Right lobe of liver (tissue), 6 donors: ENCODE results near the gene MTUS2. TPM values are rescaled to one million over a fixed set of nuclear protein-coding genes. Genes with fewer than 3 reads are reported as not detected.
A peak's percentile ranks its signal among the peaks of the same experiment; 100 is the strongest.
"Not testable (repeated sequence)": the region's sequence is repeated elsewhere in the genome, so short reads cannot be mapped to it uniquely, and the experiment has no call there.

Experiments
- ATAC-seq, 4 donors: fragments of 200-7000 bp; cut with Tn5 transposase; one replicate each; pipeline ENCODE4 v1.9.1; 2020; ENCODE audit warnings: mild to moderate bottlenecking in 4 of 4, moderate library complexity in 4 of 4
- DNase-seq, 3 donors: peaks; one replicate each; pipeline ENCODE4 v3.0.0-alpha.2; 2020
- H3K27ac ChIP-seq, 3 donors: fragments of 200-600 bp; one replicate each; pipeline ENCODE4 v1.8.0; 2022
- H3K27me3 ChIP-seq, 2 donors: fragments of 200-600 bp; one replicate each; pipeline ENCODE4 v1.8.0; 2022
- H3K36me3 ChIP-seq, 4 donors: fragments of 200-600 bp; sonication (generic) in 1 of 4; one replicate each; pipeline versions ENCODE4 v1.5.1 to v1.8.0; 2017 to 2022; ENCODE audit warnings: control low read depth in 1 of 4
- H3K4me1 ChIP-seq, 4 donors: fragments of 200-600 bp; sonication (generic) in 1 of 4; one replicate each; pipeline versions ENCODE4 v1.5.1 to v1.8.0; 2017 to 2022; ENCODE audit warnings: control low read depth in 1 of 4
- H3K4me3 ChIP-seq, 3 donors: fragments of 200-600 bp; one replicate each; pipeline ENCODE4 v1.8.0; 2022
- H3K9me3 ChIP-seq, 4 donors: fragments of 200-600 bp; sonication (generic) in 1 of 4; one replicate each; pipeline versions ENCODE4 v1.5.1 to v1.8.0; 2017 to 2022; ENCODE audit warnings: control low read depth in 1 of 4
- POLR2A ChIP-seq: fragments of 450-650 bp; IDR thresholded peaks from one replicate; pipeline ENCODE4 v1.6.1; 2017; ENCODE audit warnings: antibody characterized with exemption, mild to moderate bottlenecking
- WGBS: methylation state at CpG from one replicate; pipeline ENCODE4 v1.1.6; 2018; ENCODE audit warnings: low coverage, low lambda C conversion rate; ENCODE audit not compliant: insufficient coverage; ENCODE audit errors: missing lambda C conversion rate; 5-methylcytosine and 5-hydroxymethylcytosine counted together
- intact Hi-C, 2 donors: fragments of 100-400 bp; cut with DNase I; formaldehyde crosslinking; loops; one replicate each; pipeline versions ENCODE4 v1.11.2 to v1.14.1; 2022
- total RNA-seq, 6 experiments: library from RNA; depleted of rRNA in 2 of 6; stranded (reverse); fragments of >200 nt in 2 of 6; fragmentation: NEBNext Ultra II Directional in 3 of 6; extraction: Animal tissue kit (Norgen Biotek cat#: 25700) in 3 of 6; gene quantifications; one replicate each; pipeline versions ENCODE4 v1.1.0 to v1.2.4, GENCODE V29; 2016 to 2023
- TF ChIP-seq, protein P1 (sequence below), 4 donors: fragments of 200-600 bp in 3 of 4; fragments of 450-650 bp in 1 of 4; IDR thresholded peaks; one replicate each; pipeline versions ENCODE4 v1.5.1 to v1.8.0; 2016 to 2022; ENCODE audit warnings: antibody characterized with exemption in 4 of 4, mild to moderate bottlenecking in 2 of 4
- donor health status: DM: no; HTN: yes; CAD: no.
- donor health status: DM: no; HTN: no; CAD: no.
- donor health status: DM: no; HTN: no; CAD: no.
- donor health status: DM: no; HTN: yes; CAD: no.
- donor health status: DM: no; HTN: yes; CAD: no.

The MTUS2 gene
- total RNA-seq, 6 experiments from 2014 or later = 0.15 to 2.2 (median 0.98) TPM

DNA sequence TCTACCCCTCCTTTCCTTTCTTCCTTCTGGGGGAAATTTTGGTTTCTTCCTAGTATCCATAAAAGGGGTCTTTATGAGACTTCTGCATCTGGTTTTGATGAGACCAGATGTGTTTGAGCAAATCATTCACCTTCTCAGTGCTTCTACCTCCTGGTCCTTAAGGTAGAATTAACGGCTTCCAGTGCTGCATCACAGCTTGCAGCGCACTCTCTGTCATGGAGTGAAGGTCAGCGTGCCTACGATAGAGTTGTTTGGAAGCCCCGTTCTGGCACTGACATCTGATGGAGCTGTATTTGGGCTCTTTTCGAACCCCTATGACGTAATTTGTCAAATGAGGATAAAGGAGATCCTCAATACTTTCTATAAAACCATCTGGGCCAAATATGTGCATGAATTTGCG is 164.2 kb downstream of the MTUS2 start:
- Histone ChIP-seq H3K4me1 (peaks cover 0 to 25% (median 5%) of the 10 kb centered on the region in 4 donors), H3K27ac (peak overlapping the region in 2 of 3 donors; percentile 57 to 58), H3K27me3 (no peaks in the 10 kb centered on the region), H3K9me3 (no peaks in the 10 kb centered on the region), H3K36me3 (no peaks in the 10 kb centered on the region), H3K4me3 (peak overlapping the region in 2 of 3 donors; percentile 9 to 27)
- DNase-seq (no peak), ATAC-seq (peak; percentile 38 to 62 (median 56))
- intact Hi-C loops = no loop called here
- WGBS = 33% methylated on average over 8 of the region's 8 CpGs
- TF ChIP-seq, protein P1, sequence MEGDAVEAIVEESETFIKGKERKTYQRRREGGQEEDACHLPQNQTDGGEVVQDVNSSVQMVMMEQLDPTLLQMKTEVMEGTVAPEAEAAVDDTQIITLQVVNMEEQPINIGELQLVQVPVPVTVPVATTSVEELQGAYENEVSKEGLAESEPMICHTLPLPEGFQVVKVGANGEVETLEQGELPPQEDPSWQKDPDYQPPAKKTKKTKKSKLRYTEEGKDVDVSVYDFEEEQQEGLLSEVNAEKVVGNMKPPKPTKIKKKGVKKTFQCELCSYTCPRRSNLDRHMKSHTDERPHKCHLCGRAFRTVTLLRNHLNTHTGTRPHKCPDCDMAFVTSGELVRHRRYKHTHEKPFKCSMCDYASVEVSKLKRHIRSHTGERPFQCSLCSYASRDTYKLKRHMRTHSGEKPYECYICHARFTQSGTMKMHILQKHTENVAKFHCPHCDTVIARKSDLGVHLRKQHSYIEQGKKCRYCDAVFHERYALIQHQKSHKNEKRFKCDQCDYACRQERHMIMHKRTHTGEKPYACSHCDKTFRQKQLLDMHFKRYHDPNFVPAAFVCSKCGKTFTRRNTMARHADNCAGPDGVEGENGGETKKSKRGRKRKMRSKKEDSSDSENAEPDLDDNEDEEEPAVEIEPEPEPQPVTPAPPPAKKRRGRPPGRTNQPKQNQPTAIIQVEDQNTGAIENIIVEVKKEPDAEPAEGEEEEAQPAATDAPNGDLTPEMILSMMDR (IDR thresholded peaks at IDR 0.05) = no peak
- TF ChIP-seq POLR2A = no peak

DNA sequence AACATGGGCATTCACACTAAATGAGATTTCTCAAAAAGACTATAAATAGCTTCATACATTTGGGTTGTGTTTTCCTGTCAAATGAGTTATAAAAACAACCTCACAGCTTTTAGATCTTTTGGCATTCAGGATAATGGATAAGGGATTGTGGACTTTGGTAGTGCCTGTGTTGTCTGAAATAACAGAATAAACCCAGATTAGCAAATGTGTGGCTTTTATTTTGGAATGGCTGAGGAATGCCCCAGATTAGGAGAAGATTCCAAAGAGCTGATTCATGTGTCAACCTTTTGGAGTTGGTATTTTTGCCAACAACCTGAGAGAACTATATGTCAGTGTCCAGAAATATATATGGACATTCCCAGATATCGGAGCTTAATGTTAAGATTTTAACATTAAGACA is 164.7 kb downstream of the MTUS2 start:
- peak overlapping the region in 2 of 3 donors; percentile 57 to 58 for H3K27ac ChIP-seq
- TF ChIP-seq POLR2A = no peak
- TF ChIP-seq, protein P1 (IDR thresholded peaks at IDR 0.05) = no peak
- DNase-seq (no peak), ATAC-seq (peak; percentile 70 to 82 (median 78))
- H3K9me3 ChIP-seq = no peaks in the 10 kb centered on the region
- H3K36me3 ChIP-seq = no peaks in the 10 kb centered on the region
- no peaks in the 10 kb centered on the region for H3K27me3 ChIP-seq
- WGBS = 39% methylated on average over 1 of the region's 1 CpG
- peak overlapping the region in 1 of 3 donors; percentile 9 for H3K4me3 ChIP-seq
- peaks cover 0 to 25% (median 5%) of the 10 kb centered on the region in 4 donors for H3K4me1 ChIP-seq
- intact Hi-C loops = no loop called here

DNA sequence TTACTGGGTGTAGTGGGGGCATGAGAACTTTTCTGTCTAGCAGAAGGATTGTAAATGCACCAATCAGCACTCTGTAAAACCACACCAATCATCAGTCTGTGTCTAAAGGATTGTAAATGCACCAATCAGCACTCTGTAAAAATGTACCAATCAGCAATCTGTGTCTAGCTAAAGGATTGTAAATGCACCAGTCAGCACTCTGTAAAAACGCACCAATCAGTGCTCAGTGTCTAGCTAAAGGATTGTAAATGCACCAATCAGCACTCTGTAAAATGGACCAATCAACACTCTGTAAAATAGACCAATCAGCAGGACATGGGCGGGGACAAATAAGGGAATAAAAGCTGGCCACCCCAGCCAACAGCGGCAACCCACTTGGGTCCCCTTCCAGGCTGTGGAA is 170.2 kb downstream of the MTUS2 start:
- H3K36me3 ChIP-seq, H3K27me3 ChIP-seq, DNase-seq, H3K9me3 ChIP-seq, H3K27ac ChIP-seq, H3K4me3 ChIP-seq, ATAC-seq, intact Hi-C loops, H3K4me1 ChIP-seq: not testable (repeated sequence)
- no CpG with 5 or more reads among the region's 3 CpGs for WGBS

DNA sequence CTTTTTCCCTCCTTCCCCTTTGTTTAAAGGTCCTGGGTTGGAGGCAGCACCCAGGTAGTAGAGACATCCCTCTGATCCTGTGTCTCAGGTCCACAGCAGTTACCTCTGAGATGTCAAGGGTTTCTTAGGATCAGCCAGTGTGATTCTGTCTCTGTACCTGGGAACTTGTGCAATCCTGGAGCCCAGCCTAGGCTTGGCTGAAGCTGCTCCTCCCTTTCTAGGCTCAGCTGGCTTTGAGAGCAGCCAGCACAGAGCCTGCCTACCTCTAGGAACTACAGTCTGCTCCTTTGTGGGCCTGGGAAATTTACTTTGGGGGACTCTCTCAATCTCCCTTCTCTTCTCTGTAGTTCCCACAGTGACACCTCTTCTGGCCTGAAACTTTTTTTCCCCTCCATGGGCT is 171.6 kb downstream of the MTUS2 start:
- intact Hi-C loops = no loop called here
- H3K4me3 ChIP-seq = no peak overlapping the region
- H3K4me1 ChIP-seq = no peaks in the 10 kb centered on the region
- ATAC-seq (peak; percentile 86 to 99 (median 96)), DNase-seq (peak; percentile 50 to 73 (median 70))
- H3K27me3 ChIP-seq = no peaks in the 10 kb centered on the region
- no peaks in the 10 kb centered on the region for H3K36me3 ChIP-seq
- no peak overlapping the region for H3K27ac ChIP-seq
- H3K9me3 ChIP-seq = no peaks in the 10 kb centered on the region
- TF ChIP-seq, protein P1 (IDR thresholded peaks at IDR 0.05) = no peak
- TF ChIP-seq POLR2A = no peak

DNA sequence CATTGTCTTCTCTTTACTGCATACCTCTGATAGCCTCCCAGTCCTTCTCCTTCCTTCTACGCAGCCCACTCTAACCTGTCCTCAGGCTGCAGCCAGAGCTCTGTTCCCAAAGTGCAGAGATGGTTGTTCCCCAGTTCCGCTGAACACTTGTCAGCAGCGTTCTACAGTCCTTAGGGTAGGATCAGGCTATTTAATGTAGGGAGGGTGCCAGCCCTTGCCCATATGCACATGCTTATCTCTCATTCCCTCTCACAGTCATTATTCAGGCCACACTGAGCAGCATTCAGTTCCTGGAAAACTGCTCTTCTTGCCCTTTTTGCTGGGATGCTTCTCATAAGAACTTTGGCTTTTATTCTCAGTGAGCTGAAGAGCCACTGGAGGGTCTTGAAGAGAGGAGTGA is 180.7 kb downstream of the MTUS2 start:
- TF ChIP-seq, protein P1 (IDR thresholded peaks at IDR 0.05) = no peak
- no peak for TF ChIP-seq POLR2A

More for the DNA sequence above, 180.7 kb downstream of the MTUS2 start:
- Histone ChIP-seq H3K4me1 (no peaks in the 10 kb centered on the region), H3K4me3 (no peak overlapping the region), H3K9me3 (no peaks in the 10 kb centered on the region), H3K27me3 (no peaks in the 10 kb centered on the region), H3K27ac (no peak overlapping the region), H3K36me3 (no peaks in the 10 kb centered on the region)
- WGBS = 87% methylated on average over 3 of the region's 3 CpGs
- intact Hi-C loops = no loop called here
- no peak for ATAC-seq
- no peak for DNase-seq
